Measurements from ENCODE around the gene NDRG3.

NDRG3 gene

DNA sequence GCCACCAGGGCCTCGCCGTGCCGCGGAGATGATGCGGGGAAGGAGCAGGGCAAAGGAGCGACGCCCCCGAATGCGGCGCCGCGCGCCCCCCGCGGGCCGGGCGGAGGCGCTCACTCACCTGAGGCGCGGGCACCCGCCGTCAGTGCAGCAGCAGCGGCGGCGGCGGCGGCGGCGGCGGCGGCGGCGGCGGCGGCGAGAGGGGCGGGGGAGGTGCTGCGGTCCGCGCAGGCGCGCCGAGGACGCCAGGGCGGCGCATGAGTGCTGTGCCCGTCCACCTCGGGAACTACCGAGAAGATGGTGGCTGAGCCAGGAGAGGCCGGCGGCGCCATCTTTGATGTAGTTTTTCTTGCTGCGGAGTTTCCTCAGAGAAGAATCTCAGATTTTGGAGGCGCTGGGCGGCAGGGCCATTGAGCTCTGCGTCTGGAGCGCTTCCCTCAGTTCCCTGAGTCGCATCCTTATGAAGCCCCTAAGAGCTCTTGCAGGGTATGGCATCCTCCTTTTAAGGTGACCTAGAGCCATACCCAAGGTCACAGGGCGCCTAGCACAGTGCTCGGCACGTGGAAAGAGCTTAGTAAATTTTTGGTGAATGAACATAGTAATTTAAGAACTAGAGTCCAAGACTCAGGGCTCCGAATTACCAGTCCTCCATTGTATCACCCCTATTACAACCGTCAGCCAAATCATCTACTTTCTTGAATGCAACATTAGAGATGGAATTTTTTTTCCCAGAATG, at the start of gene NDRG3:
Gene NDRG3, minus strand, starts transcription at position 164 of the 733 bp plus-strand sequence. CDS start 24,355 bp downstream, outside the sequence.
- peak; percentile 6 for TF ChIP-seq CTCF (IDR thresholded peaks at IDR 0.05; ENCODE audit: insufficient read depth, missing control alignments)
- FAIRE-seq (no peak), DNase-seq (ENCODE audit: insufficient read length, low spot score) (peak; percentile 89)

GRCh38 chr20:36794116-36794474, 48.2 kb upstream of the NDRG3 start:
- TF ChIP-seq CTCF (IDR thresholded peaks at IDR 0.05; ENCODE audit: insufficient read depth, missing control alignments), result no peak
- no peak for FAIRE-seq
- DNase-seq (ENCODE audit: insufficient read length, low spot score), result no peak

DNA sequence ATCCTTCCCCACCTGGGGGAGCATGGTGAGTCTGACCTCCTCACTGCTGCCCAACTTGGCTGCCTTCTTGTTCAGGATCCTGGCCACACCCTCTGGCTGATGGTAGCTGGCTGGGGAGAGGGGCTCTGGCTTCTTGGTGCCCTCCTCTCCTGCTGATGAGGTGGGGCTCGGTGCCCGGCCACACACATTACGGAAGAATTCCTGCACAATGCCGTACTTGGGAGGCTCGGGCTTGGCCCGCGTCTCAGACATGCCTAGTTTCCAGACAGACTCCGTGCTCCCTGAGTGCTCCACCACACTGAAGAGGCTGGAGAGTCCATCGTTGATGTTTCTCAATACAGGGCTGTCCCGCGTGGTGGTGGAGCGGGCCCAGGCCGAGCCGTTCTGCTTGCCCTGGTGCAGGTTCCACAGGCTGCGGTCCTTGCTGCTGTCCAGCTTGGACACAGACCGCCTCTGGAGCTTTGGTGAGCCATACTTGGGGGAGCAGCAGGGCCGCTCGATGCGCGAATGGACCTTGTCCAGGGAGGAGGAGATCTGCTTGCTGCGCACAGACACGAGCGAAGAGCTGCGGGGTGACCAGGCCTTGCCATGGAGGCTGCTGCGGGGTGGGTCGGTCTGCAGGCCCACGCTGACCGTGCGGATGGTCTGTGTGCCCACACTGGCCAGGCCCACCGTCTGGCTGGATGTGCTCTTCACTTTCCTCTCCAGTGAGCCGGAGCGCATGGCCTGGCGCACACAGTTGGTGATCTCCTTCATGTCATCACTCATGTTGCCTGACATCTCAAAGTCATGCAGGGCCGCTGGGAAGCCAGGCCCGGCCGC, 47.6 kb upstream of the NDRG3 start:
- no peak for FAIRE-seq

GRCh38 chr20:36792422-36792821, 46.5 kb upstream of the NDRG3 start:
- DNase-seq (ENCODE audit: insufficient read length, low spot score) (no peak), FAIRE-seq (no peak)
- TF ChIP-seq CTCF (IDR thresholded peaks at IDR 0.05; ENCODE audit: insufficient read depth, missing control alignments), result peak; percentile 49

More for the DNA sequence above, 47.6 kb upstream of the NDRG3 start:
- no peak for DNase-seq (ENCODE audit: insufficient read length, low spot score)
- no peak for TF ChIP-seq CTCF (IDR thresholded peaks at IDR 0.05; ENCODE audit: insufficient read depth, missing control alignments)

DNA sequence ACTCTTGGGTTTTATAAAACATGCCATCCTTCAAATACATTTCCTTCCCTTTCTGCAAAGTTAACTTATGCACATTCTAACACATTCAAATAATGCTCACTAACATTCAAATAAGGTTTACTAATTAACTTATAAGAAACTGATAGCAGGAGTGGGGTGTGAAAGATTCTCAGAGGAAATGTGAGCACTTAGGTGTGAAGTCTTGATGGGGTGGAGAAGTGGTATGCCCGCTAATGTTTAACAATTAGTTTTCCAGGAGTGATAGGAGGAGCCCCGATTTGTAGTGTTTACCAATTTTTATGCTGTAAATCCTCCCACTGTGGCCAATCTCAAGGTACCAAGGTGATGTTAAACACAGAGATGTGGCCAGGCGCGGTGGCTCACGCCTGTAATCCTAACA, 46.0 kb upstream of the NDRG3 start:
- DNase-seq (ENCODE audit: insufficient read length, low spot score), result no peak
- TF ChIP-seq CTCF (IDR thresholded peaks at IDR 0.05; ENCODE audit: insufficient read depth, missing control alignments), result no peak
- FAIRE-seq, result no peak

GRCh38 chr20:36786663-36787062, 40.8 kb upstream of the NDRG3 start:
- no peak for TF ChIP-seq CTCF (IDR thresholded peaks at IDR 0.05; ENCODE audit: insufficient read depth, missing control alignments)
- FAIRE-seq, result no peak
- peak; percentile 6 for DNase-seq (ENCODE audit: insufficient read length, low spot score)

DNA sequence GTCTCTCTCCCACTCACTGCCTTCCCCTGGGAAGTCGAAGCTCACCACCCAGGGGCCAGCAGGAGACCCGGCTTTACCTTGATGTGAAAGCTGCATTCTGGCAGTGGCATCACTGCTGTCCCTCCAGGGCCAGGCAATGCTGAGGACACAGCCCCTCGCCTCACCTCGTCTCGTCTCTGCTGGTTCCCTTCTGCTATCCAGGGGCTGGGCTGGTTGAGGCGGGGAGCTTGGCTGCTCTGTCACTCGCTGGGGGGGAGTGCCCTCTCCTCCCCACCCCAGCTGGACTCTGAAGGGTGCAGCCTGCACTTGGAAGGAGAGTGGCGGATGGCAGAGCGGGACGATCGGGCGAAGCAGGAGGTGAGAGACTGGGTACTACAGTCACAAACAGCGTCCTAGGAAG, 40.4 kb upstream of the NDRG3 start:
- no peak for TF ChIP-seq CTCF (IDR thresholded peaks at IDR 0.05; ENCODE audit: insufficient read depth, missing control alignments)
- DNase-seq (ENCODE audit: insufficient read length, low spot score) (no peak), FAIRE-seq (no peak)
